ENCODE results near the gene SH3RF2.

GRCh38 chr5:146078566-146078965, 142.2 kb downstream of the SH3RF2 start:
- TF ChIP-seq ZNF202 (tag by site-specific recombination; IDR thresholded peaks at IDR 0.05; ENCODE audit: borderline replicate concordance), result no peak
- TF ChIP-seq, protein P1, sequence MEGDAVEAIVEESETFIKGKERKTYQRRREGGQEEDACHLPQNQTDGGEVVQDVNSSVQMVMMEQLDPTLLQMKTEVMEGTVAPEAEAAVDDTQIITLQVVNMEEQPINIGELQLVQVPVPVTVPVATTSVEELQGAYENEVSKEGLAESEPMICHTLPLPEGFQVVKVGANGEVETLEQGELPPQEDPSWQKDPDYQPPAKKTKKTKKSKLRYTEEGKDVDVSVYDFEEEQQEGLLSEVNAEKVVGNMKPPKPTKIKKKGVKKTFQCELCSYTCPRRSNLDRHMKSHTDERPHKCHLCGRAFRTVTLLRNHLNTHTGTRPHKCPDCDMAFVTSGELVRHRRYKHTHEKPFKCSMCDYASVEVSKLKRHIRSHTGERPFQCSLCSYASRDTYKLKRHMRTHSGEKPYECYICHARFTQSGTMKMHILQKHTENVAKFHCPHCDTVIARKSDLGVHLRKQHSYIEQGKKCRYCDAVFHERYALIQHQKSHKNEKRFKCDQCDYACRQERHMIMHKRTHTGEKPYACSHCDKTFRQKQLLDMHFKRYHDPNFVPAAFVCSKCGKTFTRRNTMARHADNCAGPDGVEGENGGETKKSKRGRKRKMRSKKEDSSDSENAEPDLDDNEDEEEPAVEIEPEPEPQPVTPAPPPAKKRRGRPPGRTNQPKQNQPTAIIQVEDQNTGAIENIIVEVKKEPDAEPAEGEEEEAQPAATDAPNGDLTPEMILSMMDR (tag by site-specific recombination; IDR thresholded peaks at IDR 0.05), result no peak

Data from HEK293 (cell line).